Kidney tubule cell (primary cell): ENCODE data around the gene KRTAP24-1.

Source experiments
- DNase-seq: peaks from one replicate; pipeline ENCODE4 v3.0.0-alpha.2; 2018; ENCODE audit warnings: low spot score

The KRTAP24-1 gene, protein sequence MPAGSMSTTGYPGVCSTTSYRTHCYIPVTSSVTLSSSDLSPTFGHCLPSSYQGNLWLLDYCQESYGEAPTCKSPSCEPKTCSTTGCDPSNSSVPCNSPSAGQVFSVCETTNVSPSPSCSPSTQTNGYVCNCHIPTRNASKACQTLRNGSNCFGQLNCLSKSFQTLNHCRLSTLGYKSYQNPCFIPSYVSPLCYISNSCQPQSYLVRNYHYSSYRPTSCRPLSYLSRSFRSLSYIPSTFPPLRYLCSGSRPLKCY

DNA sequence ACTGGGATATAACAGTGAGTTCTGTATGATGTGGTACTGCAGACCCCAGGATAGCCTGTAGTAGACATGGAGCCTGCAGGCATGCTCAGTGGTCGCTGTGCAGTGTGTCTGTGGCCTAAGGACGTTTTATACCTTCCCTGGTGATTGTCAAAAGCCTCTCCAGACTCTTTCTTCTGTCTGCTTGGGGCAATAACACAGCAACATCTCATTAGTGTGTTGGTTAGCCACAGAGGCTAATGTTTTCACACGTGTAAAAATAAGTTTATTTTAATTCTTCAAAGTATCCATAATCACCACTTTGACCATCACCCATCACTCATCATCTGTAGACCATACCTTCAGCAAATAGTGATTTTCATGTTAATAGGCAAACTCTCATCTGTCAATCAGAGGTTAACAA, at the start of gene KRTAP24-1:
KRTAP24-1 (minus strand) TSS at position 101 of the 400 bp plus-strand sequence; CDS start at position 83, 18 bp downstream.
- no peak for DNase-seq

DNA sequence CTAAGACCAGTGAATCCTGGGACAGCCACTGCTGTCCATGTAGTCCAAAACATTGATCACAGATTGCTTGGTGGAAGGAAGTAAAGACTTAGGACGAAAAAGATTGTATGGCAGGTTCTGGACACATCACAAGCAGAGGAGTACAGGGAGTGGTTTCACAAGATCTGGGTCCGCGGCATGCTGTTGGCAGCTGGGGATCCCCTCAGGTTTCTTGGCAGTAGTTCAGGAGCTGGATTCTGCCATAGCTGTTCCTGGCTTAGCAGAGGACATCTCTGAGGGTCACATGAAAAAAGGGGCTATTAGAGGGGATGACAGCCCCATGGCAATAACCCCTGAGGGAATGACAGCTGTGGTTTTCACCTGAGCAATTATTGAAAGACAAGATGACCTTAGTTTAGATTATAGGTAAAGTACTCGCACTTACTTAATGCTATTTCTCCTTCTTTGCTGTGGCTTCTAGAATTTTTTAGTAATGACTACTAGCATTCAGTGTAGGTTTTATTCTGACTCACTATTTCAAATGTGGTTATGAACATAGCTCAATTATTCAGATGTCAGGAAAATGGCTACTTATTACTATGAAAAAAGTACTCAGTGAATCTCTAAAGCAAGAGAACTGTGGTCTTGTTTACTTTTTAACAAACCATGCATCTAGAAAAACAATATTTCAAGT, 46.6 kb upstream of the KRTAP24-1 start:
- no peak for DNase-seq

DNA sequence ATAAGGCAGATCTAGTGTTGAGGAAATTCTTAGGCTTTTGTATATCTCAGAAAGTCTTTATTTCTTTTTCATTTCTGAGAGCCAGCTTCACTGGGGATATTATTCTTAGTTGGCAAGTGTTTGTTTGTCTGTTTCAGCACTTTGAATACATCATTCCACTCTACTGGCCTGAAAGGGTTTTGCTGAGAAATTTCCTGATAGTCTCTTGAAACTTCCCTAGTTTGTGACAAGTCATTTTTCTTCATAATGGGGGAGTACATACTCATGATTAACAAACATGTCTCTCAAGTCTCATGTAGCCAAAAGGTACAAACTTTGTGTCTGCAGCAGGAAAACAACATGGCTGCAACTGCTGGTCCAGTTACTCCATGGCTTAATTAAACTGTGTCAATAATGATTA, 43.6 kb upstream of the KRTAP24-1 start:
- DNase-seq = no peak

DNA sequence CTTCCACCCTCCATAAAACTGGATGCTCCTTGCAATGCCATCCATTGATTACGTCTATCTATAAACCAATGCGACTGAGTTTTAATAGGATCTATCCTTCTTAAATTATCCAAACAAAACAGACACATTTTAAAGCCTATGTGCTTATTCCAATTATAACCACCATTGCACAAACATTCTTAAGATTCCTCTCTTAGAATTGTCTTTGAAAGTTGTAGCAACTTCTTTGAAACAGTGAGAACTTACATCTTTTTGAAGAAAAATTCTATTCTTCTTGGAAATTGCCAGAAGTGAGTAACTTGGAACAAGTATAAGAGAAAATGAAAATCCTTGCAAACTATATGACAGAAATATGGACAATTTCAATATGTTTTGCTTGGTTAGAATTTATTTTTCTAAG, 37.5 kb upstream of the KRTAP24-1 start, which contains the start of gene KRTAP26-1:
KRTAP26-1 (minus strand) TSS at position 101 of the 400 bp plus-strand sequence. CDS start 280 bp downstream, outside the sequence.
- no peak for DNase-seq

DNA sequence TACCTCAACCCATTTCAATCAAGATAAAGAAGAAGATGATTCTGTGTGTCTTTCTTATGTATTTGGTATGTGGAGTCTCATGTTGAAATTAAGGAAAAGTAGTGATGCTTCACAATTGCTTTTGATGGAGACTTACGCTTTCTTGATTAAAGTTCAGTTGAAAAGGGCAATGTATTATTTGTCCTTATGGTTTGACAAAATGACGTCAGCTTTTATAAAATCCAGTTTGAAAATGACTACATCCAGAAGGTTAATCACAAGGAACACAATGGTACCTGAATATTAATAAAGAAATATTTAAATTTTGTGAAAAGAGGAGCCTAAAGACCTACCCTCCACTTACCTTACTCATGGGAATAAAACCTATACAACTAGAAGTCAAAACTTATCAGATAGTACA, 33.0 kb upstream of the KRTAP24-1 start:
- no peak for DNase-seq

DNA sequence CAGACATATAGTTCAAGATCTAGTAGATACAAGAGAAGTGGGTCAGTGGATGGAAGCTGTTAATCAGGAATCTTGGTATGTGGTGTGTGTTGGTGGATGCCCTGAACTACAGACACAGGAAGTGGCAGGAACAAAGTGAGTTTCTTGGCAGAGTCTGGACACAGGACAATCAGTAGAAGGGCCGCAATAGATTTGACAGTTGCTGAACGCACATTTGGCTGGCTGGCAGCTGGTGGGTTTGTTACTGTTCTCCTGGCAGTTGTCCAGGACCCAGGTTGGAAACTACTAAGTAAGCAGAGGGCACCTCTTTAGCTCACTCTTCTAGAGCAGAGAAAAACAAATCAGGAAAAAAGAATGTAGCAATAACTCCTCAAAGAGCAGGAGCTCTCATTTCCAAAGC, 24.1 kb upstream of the KRTAP24-1 start:
- DNase-seq = no peak

DNA sequence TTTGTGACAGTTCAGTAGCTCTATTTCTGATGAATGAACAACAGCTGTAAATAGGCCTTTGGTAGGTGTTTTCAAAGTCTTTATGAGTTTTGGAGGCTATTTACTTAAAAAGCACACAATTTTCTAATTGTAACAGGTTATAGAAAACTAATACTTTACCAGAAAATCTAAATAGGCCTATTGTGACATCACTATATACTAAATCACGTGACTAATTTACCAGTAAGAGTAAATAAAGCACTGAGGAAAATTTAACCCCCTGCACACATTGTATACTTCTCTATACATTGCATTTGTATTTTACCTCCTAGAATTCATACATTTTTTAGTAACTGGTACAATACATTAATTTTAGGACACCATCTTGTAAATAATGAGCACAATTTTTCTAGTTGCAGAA, 22.4 kb upstream of the KRTAP24-1 start:
- no peak for DNase-seq

DNA sequence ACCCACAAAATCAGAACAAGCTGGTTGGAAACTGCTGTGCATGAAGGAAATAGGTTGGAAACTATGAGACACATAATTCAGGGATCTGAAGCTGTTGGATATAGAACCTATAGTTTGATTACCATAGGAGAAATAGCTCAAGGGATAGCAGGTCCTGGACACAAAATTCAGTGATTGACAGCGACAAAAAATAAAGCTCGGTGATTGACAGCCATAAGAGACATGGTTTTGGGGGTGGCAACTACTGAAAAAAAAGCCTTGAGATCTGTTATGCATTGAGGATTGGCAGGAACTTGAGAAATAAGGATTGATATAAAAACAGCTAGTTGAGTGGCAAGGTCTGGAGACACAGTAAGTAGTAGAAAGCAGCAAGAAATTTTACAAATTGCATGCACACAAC, 6.5 kb upstream of the KRTAP24-1 start, which contains the start of gene KRTAP25-1:
KRTAP25-1 (minus strand) TSS at position 300 of the 400 bp plus-strand sequence; CDS start at position 276, 24 bp downstream.
- DNase-seq = no peak

DNA sequence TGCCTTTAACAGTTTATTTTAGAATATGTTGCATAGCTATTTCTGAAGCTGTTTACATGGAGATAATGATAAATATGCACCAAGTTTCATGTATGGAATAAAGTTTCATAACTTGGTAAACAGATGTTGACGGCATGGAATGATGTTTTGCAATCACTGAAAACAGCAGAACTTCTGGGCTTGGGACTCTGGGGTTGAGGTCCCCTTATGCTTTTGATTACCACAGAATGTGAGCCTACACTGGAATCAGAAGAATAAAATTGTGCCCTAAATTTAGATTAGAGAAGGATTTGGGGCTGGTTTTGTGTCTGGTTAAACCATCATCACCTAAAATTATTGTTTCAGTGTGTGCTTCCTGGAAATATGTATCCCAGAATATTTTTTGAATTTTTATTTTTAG, 11.1 kb downstream of the KRTAP24-1 start:
- DNase-seq = no peak

DNA sequence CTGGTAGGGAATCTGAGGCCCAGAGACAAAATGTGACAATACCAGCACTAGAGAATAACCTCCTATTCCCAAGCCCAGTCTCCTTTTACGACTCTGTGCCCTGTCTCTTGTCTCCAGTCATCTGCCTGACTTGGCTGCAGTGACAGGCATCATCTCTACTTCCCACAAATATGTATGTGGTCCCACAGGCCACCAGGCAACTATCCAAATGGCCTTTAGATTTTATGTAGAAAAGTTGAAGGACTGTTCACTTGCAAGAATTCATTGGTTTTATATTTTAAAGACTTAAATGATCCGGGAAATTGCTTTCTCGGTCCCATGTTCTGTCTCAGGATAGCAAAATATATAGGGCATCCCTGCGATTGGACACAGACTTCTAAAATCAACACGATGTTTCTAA, 11.6 kb downstream of the KRTAP24-1 start:
- no peak for DNase-seq

DNA sequence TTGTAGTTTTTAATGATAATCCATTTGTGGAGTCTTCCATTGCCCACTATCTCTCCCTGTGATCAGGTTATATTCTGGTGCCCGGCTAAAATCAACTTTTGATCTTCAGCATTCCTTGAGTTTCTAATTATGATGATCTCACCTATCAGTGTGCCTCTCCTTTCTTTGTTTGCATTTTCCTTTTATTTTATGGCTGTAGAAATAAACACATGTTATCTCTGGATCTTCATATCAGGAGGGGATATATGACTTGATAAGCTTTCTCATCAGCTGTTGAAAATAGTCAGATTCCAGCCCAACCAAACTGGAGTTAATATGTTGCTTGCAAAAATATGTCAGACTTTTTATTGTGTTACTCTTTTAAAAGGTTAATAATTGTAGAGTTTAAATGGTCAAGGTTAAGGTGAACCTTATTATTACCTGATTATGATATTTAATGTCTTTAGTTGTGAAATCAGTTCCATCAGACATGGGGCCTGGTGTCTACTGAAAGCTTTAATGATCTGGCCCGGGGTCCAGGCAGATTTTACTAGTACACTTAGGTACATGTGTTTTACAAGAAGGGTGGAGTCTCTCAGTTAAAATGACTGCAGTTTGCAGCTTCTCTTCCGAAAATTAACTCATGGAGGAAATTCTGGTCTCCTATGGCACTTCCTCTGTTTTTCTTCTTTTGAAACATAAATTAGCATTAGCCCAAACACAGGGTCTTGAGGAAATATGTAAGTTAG, 12.8 kb downstream of the KRTAP24-1 start:
- no peak for DNase-seq

DNA sequence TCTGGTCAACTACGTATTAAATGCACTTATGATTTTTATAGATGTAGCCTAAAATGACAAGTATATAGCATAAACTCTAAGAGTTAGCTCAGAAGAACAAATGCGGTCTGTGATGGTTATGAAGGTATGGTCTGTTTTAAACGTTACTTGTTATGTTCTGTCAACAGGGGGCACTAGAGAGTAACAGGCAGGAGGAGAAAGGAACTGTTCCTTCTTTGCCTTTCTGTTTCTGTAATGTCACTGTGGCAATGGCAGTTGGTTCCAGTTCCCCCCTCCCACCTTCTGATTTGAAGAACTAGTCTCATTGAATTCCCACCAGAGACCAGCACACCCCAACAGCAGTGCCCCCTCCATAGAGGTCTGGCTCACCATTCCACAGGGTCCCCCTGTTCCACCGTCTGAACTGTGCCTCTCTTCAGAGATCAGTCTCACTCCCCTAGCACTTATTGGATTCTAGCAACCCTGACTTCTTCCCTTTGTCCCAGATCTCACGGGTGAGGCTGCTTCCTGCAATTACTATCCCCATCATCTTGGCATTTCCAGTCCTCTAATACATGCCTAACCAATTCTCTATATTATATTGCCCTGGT, 14.0 kb downstream of the KRTAP24-1 start:
- DNase-seq = no peak

DNA sequence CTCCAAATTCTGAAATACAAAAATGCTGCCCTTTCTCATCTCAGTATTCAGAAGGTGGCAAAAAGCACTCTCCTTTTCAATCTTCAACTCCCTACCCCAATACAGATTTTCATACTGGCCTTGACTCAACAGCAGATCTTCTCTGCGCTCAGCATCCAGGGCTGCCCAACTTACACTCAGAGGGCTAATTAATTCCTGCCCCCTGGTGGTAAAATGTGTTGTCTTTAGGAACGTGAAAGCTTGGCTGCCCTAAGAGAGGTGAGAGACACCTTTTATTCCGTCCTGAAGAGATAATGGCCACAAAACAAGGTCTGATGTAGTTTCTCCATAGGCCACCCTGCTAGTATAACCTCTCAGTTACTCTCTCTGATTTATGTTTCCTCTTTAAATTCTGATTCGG, 25.0 kb downstream of the KRTAP24-1 start:
- peak; percentile 46 for DNase-seq

DNA sequence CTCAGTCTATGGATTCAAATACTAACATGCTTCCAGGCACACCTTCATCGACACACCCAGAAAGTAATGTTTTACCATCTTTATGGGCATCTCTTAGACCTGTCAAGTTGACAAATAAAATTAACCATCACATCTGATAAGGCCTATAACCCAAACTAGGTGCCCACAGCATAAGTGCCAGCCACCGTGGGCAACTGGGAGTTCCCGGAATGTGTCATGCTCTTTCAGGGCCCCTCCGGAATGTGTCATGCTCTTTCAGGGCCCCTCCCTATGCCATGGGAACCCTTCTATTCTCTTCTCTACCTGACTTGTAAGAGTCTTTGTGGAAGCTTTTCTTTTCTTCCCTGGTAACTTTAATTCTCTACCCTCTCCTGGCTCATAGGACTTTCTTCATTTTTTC, 26.6 kb downstream of the KRTAP24-1 start:
- DNase-seq = peak; percentile 63

DNA sequence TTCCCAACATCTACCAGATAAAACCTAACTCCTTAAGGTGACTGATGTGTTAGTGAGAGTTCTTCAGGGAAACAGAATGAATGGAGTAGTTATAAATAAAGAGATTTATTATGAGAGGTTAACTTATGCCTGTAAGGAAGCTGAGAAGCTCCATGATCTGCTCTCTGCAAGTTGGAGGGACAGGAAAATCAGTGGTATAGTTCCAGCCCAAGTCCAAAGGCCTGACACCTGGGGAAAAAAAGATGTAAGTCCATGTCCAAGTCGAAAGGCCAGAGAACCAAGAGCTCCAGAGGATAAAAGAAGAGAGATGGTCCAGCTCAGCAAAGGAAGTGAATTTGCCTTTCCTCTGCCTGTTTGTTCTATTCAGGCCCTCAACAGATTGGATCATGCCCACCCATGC, 27.1 kb downstream of the KRTAP24-1 start:
- no peak for DNase-seq

DNA sequence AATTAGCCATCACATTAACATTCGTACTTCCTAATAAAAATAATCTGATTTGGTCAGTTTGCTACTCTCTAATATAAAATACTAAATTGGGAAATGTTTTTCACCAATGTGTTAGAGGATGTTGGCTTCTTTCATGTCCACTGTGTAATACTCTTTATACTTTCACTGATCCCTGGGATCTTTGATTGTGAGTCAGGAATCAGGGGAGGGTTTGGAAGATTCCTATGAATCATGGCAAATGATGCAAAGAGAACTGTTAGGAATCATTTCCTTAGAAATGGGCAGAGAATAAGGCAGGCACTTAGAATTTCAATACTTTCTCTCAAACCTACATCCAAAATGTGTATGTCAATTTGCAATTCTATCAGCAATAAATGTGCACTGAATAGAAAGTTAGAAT, 31.0 kb downstream of the KRTAP24-1 start:
- peak; percentile 69 for DNase-seq

DNA sequence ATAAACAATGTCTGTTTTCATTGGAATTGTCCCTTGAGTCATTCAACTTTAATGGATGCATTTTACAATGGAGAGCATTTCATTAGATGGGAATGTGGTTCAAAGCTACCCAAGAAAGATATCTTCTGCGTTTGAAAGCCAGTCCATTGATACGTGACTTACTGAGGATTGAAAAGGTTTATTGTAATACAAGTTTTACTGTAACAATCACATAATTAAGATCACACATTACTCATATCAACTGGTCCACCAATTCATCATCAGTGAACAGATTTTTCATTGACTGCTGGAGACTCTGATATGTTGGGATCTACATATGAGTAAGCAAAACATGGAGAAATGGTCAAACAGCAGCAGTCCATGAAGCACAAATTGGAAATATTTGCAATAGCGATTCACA, 32.8 kb downstream of the KRTAP24-1 start:
- no peak for DNase-seq

DNA sequence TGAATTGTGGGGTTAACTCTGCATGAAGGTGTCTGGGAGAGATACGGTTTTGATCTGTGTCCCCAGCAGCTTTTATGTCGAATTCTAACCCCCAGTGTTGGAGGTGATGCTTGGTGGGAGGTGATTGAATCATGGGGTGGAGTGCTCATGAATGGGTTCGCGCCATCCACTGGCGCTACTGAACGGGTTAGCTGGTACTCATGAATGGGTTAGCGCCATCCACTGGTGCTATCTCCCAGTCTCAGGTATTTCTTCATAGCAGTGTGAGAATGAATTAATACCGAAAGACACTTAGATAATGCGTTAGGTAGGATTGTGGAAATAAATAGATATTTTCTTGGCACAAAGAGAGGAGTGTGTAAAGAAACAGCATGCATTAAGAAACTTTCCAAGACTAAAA, 33.9 kb downstream of the KRTAP24-1 start:
- no peak for DNase-seq

DNA sequence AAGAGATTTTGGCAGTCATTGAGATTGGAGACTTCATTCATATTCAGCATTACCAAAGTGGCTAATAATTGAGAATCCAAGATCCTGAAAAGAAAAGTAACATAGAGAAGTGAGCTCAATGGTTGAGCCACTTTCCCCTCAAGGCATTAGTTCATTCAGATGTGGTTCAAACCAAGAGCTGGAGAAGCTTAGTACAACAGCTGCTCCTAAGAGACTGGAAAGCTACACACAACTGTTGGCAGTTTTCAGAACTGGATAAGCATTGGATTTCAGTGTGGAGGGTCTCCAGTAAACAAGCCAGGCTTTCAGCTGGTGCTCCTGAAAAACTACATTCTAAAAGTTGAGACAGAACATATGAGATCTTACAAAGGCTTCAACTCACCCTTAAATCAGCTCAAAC, 37.7 kb downstream of the KRTAP24-1 start:
- DNase-seq = no peak

DNA sequence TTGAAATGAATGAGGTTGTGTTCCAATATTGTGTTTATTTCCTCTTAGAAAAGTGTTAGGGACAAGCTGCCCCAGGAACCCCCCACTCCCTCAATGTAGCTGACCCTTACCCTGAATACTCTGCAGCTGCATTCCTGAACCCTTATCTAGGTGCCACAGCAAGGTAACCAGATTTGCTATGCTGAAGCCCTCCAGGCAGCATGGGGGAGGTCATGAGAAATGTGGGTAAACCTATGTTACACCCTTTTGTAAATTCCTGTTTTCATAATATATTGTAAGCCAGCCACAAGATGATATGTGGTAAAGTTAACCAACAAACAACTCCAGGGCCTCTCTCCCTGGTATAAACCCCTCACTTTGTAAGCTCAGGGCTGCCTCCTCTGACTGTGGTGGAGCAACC, 39.1 kb downstream of the KRTAP24-1 start:
- no peak for DNase-seq

DNA sequence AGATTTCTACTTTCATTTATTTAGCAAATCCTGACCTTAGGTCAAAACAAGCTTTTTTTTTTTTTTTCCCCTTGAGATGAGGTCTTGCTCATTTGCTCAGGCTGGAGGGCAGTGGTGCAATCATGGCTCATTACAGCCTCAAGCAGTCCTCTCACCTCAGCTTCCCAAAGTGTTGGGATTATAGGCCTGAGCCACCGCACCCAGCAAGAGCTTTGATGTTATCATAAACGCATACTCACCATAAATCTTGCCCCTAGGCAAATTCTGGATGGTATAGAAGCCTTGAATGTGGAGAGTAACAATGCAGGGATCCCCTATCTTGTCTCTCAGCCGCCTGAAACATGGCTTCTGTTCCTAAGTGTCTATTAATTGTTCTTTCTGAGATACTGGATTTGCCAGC, 42.1 kb downstream of the KRTAP24-1 start:
- no peak for DNase-seq

DNA sequence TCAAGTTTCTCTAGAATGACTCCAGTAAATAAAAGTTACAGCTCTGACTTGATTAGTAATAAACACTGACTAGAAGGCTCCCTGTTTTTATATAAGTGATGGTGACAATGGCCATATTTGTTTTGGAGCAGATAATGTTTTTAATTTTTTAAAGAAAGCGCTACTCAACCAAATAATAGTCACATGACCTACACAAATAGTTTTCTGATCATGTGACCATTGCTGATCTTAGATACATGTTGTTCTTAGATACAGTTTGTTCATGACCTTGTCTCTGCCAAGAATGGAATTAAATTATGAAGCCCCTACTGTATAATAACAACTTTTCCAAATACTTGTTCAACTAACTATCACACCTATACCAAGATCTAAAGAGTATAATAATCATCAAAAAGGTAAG, 44.6 kb downstream of the KRTAP24-1 start:
- DNase-seq = no peak

DNA sequence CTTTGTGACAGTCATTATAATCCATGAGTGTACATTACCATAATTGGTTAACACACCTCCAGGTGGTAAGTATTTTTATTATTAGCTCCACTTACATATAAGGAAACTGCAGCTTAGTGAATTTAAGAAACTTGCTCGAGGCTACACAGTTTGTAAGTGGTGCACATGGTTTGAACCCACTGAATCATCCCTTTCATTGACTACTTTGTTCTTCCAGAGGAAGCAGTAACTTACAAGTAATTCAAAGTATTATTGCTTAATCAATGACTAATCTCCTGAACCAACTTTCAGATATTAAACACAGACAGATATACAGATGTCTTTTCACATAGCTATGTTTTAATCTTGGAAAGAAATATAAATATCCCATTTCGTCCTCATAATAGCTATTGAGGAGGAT, 48.1 kb downstream of the KRTAP24-1 start:
- DNase-seq = peak; percentile 47
